Stimulated activated CD4-positive, alpha-beta T cell treated with anti-CD3 and anti-CD28 coated beads, Interleukin-4, amount 100 ng/mL, for 4 hours (primary cell): ENCODE results near the gene NDUFA8.
A peak's percentile ranks its signal among the peaks of the same experiment; 100 is the strongest.

Source experiments
- DNase-seq, 2 experiments: peaks; one replicate each; pipeline ENCODE4 v3.0.0-alpha.2; 2020

The NDUFA8 gene

GRCh38 chr9:122159026-122159924, at the start of gene NDUFA8, which contains the start of gene MORN5:
Gene NDUFA8 (minus strand): TSS chr9:122159779. CDS start chr9:122159677, 102 bp downstream.
Gene MORN5 (plus strand): TSS chr9:122159908. CDS start chr9:122159973, 65 bp downstream.
- DNase-seq: peak; percentile 94 to 96

- no peak for DNase-seq
Observed at GRCh38 chr9:122207096-122207495, 47.5 kb upstream of the NDUFA8 start.

GRCh38 chr9:122206118-122207046, 46.8 kb upstream of the NDUFA8 start:
- DNase-seq: no peak

- no peak for DNase-seq
Observed at GRCh38 chr9:122205176-122205575, 45.6 kb upstream of the NDUFA8 start.

GRCh38 chr9:122204491-122204890, 44.9 kb upstream of the NDUFA8 start:
- no peak for DNase-seq

GRCh38 chr9:122204055-122204454, 44.5 kb upstream of the NDUFA8 start:
- DNase-seq: no peak

GRCh38 chr9:122202111-122202510, 42.5 kb upstream of the NDUFA8 start:
- DNase-seq: no peak

GRCh38 chr9:122201641-122202040, 42.1 kb upstream of the NDUFA8 start:
- DNase-seq: no peak

- no peak for DNase-seq
Observed at GRCh38 chr9:122200960-122201595, 41.5 kb upstream of the NDUFA8 start.

GRCh38 chr9:122197882-122198281, 38.3 kb upstream of the NDUFA8 start:
- no peak for DNase-seq

- DNase-seq: no peak
Observed at GRCh38 chr9:122197426-122197825, 37.8 kb upstream of the NDUFA8 start.

GRCh38 chr9:122195875-122196274, 36.3 kb upstream of the NDUFA8 start:
- no peak for DNase-seq

GRCh38 chr9:122193651-122194050, 34.1 kb upstream of the NDUFA8 start:
- DNase-seq: no peak

- no peak for DNase-seq
Observed at GRCh38 chr9:122192914-122193525, 33.4 kb upstream of the NDUFA8 start.

- DNase-seq: no peak
Observed at GRCh38 chr9:122192261-122192875, 32.8 kb upstream of the NDUFA8 start.

- DNase-seq: no peak
Observed at GRCh38 chr9:122191584-122191983, 32.0 kb upstream of the NDUFA8 start.

GRCh38 chr9:122190597-122191381, 31.2 kb upstream of the NDUFA8 start:
- DNase-seq: no peak

- no peak for DNase-seq
Observed at GRCh38 chr9:122188369-122188768, 28.8 kb upstream of the NDUFA8 start.

- DNase-seq: no peak
Observed at GRCh38 chr9:122186777-122187470, 27.3 kb upstream of the NDUFA8 start.

- no peak for DNase-seq
Observed at GRCh38 chr9:122186301-122186700, 26.7 kb upstream of the NDUFA8 start.

- DNase-seq: no peak
Observed at GRCh38 chr9:122184551-122184950, 25.0 kb upstream of the NDUFA8 start.
